Stimulated activated CD4-positive, alpha-beta T cell treated with anti-CD3 and anti-CD28 coated beads, Interleukin-12 subunit alpha, Interleukin-12 subunit beta, amount 100 ng/mL, for 48 hours (primary cell): ENCODE results near the gene SYT11.
"Not testable (repeated sequence)": the region's sequence is repeated elsewhere in the genome, so short reads cannot be mapped to it uniquely, and the experiment has no call there.

Experiments used
- DNase-seq, 3 donors: peaks; one replicate each; pipeline ENCODE4 v3.0.0-alpha.2; 2020; ENCODE audit warnings: low read depth in 2 of 3, low spot score in 1 of 3

The SYT11 gene, protein sequence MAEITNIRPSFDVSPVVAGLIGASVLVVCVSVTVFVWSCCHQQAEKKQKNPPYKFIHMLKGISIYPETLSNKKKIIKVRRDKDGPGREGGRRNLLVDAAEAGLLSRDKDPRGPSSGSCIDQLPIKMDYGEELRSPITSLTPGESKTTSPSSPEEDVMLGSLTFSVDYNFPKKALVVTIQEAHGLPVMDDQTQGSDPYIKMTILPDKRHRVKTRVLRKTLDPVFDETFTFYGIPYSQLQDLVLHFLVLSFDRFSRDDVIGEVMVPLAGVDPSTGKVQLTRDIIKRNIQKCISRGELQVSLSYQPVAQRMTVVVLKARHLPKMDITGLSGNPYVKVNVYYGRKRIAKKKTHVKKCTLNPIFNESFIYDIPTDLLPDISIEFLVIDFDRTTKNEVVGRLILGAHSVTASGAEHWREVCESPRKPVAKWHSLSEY

DNA sequence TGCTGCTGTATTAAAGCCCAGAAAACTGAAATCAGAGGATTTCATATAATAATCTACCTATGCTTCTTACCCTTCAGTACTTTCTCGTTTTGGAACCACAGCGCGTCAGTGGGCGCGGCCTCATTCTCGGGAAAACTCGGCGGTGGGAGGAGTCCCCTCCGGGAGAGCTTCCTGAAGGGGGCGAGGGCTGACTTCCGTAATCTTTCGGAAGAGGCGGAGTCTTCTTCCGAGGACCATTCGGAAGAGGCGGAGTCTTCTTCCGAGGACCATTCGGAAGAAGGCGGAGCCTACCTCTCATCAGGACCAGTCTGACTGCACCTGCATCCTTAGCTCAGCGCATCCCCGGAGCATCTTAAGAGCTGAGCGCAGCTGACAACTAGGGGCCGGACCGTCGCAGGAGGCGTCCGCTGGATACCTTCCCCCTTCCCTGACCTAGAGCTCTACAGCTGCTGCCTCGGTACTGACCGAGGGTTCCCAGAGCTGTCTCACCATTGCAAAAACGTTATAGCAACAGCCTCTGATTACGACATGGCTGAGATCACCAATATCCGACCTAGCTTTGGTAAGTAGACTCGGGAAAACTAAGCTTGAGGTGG is at the start of gene SYT11:
Gene SYT11, plus strand, starts transcription at position 334 of the 596 bp plus-strand sequence. Its CDS starts 195 bp downstream, at position 529.
- peak; percentile 94 to 96 (median 95) for DNase-seq

DNA sequence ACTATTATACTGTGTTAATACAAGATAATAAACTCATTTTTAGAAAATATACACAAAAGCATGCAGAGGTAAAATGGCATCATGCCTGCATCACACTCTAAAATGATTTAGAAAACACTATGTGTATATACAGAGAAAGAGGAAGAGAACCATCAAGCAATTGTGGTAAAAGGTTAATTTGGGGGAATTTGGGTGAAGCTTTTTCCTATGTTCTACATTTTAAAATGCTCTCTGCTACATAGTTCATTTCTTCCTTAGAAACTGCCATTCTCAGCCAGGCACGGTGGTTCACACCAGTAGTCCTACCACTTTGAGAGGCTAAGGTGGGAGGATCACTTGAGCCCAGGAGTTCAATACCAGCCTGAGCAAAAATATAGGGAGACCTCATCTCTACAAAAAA is 46.5 kb upstream of the SYT11 start:
- no peak for DNase-seq

DNA sequence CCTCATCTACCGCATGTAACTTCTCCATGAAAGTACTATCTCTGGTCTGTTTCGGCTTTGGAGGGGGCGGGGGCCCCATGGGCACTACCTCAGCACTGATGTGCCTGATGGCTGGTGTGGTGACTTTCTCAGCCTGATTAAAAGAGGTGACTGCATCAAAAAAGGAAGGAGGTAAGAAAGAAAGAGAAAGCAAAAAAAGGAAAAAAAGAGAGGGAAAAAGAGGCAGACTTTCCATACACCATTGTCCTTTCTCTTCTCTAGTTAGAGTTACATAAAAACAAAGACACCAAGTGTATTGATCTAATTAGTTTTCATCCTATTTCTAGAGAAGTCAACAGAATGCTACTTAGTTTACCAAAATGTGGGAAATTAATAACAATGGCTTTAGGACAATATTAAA is 45.7 kb upstream of the SYT11 start:
- no peak for DNase-seq

DNA sequence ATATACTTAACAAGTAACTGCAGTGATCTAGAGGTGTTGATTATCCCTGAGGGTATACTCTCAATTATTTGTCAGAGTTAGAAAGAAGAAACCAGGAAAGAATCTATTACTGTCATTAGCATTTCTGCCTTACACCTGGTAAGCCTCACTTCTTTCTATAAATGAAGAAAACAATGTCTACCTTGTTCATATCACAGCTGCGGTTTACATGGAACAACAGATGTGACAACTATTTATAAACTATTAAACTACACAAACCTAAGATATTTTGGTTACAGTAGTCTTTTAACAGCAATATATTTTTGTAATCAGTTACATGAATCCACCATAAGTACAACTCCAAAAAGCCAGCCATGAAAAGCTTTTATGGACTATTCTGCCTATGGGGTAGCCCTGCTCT is 43.0 kb upstream of the SYT11 start:
- DNase-seq: no peak

DNA sequence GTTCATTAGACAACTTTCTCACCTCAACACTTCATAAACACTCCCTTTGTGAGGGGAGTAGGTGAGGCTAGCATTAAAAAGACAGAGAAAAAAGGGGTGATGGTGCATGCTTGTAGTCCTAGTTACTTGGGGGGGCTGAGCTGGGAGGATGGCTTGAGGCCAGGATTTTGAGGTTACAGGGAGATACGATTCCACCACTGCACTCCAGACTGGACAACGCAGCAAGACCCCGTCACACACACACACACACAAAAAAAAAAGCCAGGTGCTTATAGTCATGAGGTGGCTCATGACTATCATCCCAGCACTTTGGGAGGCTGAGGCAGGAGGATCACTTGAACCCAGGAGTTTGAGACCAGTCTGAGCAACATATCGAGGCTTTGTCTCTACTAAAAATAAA is 31.9 kb upstream of the SYT11 start:
- DNase-seq: no peak

DNA sequence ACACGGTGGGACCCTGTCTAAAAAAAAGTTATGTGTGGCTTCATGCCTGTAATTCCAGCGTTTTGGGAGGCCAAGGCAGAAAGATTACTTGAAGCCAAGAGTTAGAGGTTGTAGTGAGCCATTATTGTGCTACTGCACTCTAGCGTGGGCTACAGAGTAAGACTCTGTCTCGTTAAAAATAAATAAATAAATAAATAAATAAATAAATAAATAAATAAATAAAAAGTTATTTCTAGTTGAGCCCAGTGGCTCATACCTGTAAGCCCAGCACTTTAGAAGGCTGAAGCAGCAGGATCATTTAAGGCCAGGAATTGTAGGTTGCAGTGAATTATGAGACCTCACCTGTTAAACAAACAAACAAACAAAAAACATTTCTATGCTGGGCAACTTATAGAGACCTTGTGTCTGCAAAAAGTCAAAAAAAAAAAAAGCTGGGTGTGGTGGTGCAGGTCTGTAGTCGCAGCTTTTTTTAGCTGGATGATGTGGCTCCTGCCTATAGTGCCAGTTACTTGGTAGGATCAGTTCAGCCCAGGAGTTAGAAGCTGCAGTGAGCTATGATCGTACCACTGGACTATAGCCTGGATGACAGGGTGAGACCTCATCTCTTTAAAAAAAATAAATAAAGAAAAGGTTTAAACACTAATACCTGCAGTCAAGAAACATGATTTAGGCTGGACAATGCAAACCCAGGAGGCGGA is 27.9 kb upstream of the SYT11 start:
- DNase-seq: no peak

DNA sequence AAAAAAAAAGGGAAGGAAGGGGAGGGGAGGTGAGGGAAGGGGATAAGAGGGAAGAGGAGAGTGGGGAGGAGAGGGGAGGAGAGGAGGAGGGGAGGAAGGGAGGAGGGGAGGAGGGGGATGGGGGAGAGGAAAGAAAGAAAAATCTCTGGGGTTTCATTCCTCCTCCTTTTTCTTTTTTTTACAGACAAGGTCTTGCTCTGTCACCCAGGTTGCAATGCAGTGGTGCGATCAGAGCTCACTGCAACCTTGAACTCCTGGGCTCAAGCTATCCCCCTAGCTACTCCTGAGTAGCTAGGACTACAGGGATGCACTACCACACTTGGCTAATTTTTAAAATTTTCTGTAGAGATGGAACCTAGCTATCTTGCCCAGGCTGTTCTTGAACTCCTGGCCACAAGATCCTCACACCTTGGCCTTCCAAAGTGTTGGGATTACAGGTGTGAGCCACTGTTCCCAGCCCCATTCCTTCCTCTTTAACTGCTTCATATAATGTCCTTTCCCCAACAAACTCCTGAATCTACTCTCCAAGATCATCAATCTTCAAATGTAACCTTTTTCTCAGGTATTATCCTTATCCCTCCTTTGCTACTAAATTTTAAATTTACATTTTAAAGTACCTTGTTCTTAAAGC is 25.6 kb upstream of the SYT11 start:
- DNase-seq: no peak

DNA sequence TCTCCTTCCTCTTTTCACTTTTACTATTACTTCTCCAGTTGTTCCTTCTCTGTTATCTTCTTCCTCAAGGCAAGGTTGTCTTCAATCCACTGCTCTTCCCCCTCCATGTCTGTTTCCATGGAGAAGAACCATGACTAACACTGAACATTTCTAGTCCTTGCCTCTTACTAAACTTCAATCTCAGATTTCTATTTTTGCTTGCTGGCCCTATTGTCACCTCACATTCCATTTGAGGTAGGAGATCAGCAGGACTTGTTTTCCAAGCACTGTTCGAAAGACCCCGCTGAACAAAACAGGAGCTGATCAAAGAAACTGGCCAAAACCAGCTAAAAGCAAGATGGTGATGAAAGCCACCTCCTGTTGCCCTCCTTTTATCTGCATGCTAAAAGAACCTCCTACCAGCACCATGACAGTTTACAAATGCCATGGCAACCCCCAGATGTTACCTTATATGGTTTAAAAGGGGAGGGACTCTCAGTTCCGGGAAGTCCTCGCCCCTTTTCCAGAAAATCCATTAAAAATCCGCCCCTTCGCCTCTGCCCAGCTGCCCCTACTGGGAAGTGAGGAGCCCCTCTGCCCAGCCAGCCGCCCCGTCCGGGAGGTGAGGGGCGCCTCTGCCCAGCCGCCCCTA is 25.0 kb upstream of the SYT11 start:
- no peak for DNase-seq

DNA sequence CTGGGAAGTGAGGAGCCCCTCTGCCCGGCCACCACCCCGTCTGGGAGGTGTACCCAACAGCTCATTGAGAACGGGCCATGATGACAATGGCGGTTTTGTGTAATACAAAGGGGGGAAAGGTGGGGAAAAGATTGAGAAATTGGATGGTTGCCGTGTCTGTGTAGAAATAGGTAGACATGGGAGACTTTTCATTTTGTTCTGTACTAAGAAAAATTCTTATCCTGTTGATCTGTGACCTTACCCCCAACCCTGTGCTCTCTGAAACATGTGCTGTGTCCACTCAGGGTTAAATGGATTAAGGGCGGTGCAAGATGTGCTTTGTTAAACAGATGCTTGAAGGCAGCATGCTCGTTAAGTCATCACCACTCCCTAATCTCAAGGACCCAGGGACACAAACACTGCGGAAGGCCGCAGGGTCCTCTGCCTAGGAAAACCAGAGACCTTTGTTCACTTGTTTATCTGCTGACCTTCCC is 24.4 kb upstream of the SYT11 start:
- not testable (repeated sequence) for DNase-seq

DNA sequence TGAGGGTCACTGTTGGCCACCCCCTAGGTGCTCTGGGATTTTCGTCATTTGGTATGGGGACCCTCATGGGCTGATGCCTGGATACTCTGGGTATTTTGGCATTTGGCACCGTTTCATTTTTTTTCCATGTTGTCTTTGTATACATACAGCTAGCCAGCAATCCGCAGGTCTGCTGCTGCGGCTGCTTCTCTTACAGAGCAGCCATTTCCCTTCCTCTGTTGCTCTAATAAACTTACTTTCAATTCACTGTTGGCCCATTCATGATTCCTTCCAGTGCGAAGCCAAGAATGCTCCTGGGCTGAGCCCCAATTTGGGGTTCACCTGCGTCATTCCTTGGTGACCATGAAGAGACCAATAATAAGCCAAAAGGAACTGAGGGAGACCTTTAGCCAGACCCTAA is 23.8 kb upstream of the SYT11 start:
- DNase-seq: no peak

DNA sequence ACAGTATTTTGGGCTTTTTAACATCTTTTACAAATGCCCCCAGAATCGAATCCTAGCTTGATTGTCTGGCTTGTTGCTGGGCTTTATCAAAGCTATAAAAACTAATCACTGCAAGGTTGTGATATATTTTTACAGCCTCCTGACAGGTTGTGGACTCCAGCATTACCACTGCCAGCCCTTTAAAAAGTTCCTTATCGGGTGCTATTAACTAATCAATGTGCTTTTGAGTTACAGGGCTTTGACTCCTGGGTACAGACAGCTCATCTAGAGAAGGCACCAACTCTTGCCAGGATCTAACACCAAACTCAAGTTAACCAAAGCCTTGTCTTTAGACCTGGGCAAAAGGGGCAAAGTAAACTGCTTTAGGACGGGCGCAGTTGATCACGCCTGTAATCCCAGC is 19.0 kb upstream of the SYT11 start:
- DNase-seq: no peak

DNA sequence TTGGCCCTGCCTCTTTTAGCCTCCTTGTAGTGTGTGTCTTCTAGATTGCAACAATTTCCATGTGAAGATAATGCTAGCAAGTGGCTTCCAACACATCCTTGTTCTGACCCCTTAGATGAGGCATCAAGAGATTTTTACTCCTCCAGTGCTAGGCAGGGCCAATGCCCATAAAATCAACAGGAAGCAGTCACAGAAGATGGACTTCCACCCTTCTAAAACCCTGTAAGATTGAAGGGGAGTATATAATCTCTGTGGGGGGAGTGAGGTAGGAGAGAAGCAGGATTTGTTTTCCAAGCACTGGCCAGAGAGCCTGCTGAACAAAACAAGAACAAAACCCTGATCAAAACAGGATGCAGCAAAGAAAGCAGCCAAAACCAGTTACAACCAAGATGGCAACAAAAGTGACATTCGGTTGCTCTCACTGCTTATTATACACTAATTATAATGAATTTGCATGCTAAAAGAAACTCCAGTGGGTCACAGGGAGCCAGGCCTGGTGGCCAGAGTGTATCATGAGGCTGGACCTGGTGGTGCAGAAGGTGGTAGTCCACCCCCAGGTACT is 14.4 kb upstream of the SYT11 start:
- DNase-seq: no peak

DNA sequence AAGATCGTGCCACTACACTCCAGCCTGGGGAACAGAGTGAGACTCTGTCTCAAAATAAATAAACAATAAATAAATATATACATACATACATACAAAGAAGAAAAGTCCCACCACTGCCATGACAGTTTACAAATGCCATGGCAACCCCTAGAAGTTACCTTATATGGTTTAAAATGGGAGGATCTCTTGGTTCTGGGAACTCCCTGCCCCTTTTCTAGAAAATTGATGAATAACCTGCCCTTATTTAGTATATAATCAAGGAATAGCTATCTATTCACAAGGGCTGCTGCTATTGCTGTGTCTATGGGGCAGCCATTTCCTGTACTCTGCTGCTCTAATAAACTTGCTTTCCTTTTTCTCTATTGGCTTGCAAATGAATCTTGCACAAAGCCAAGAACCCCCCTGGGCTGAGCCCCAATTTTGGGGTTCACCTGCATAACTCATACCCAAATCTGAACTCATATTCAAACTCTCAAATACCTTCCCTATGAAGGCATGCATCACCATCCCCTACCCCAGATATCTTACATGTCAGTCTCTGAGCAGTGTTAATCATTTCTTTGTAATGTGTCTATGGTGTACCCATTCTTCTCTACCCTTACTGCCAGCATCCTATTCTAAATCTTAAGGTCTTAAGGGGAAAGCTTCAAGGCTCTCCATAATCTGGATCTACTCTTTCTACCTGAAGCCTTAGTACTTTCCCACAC is 11.4 kb upstream of the SYT11 start:
- DNase-seq: no peak

DNA sequence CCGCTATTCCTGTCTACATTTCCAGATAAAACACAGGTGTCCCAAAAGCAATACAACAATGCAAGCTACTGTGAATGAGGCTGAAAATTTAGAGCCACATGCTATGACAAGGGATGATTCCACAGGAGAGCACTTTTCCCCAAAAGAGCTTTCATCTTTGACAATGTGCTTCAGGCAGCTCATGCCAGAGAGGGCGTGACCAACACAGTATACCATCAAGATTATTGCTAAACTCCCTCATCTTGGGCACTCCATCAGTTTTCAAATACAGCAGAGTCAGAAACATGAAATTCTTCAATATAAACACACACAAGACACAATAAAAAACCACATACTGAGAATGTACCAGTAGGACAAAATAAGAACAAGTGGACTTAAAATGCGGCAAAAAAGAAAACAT is 9.0 kb upstream of the SYT11 start:
- no peak for DNase-seq

DNA sequence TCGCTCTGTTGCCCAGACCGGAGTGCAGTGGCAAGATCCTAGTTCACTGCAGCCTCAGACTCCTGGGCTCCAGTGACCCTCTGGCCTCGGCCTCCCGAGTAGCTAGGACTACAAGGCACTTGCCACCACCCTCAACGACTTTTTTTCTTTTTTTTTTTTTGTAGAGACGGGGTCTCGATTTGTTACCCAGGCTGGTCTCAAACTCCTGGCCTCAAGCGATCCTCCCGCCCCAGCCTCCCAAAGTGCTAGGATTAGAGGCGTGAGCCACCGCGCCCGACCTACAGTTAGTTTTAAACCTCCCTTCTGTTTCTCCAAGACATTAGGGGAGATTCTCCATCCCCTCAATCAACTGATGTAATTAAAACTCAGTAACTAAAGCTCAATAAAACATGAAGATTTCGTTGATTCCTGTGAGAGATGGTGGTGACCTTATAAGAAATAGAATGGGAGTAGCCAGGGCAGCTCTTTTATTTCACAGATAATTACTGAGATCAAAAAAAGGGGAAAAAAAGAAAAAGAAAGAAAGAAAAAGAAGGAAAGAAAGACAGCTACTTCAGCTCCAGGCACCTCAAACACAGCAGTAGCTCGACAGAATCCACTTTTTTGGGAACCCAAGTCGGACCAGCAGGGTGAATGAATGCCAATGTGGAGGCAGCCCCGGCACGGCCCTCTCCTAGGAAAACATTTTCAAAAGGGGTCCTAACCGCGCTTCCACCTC is 3.0 kb upstream of the SYT11 start:
- no peak for DNase-seq

DNA sequence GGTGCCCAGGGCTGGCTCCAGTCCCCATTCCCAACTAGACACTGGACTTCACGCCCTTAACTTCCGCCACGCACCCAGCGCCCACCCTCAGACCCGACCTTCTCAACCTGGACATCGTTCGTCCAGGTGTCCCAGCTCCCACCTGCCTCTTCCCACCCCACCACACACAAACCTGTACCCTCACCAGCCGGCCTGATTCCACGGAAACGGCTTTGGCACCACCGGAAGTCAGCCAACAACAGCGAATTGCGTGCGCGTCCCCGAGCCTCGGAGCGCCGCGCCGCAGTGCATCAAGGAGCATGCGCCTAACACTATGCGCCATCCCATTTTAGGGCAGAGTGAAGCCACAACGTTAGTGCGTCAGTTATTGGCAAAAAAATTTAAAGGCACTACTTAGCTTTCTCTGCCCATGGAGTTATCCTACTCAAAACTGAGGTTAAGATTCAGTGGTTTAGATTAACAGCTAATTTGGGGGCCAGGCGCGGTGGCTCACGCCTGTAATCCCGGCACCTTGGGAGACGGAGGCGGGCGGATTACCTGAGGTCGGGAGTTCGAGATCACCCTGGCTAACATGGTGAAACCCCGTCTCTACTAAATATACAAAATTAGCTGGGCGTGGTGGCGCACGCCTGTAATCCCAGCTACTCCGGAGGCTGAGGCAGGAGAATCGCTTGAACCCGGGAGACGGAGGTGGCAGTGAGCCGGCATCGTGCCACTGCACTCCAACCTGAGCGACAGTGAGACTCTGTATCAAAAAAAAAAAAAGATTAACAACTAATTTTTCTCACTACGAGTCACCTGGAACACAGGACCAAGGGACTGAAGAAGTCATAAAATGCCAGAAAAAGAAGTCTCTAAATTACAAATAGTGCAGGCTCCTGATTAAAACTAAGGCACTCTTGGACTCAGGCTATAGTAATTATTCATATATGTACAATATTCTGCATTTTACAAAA is 2.1 kb upstream of the SYT11 start, which contains the start of gene GON4L:
Gene GON4L, minus strand, starts transcription at position 240 of the 956 bp plus-strand sequence. CDS start 3,434 bp downstream, outside the sequence.
- DNase-seq: peak; percentile 79 to 83 (median 82)

DNA sequence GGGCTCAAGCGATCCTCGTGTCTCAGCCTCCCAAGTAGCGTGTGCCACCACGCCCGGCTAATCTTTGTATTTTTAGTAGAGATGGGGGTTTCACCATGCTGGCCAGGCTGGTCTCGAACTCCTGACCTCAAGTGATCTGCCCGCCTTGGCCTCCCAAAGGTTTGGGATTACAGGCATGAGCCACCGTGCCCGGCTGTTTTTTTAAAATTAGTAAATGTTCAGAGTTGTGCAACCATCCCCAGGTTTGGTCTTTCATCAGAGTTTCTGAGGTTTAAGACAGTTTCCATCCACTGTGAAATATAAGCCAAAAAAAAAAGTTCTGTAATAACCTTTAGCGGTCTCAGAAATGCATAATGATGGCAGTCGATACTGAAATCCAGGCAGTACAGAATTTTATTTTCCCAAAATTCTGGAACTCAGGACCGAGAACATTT is 550 bp upstream of the SYT11 start:
- DNase-seq: peak in 1 of 3 donors; percentile 31
